ENCODE measurements around the gene PTPRN2. TPM values are rescaled to one million over a fixed set of nuclear protein-coding genes. Genes with fewer than 3 reads are reported as not detected.

PTPRN2 gene
- total and polyA plus RNA-seq, 2 of the 13 experiments (the other 11 are each of a cell fraction or from before 2014, with no cell fraction given), result 2.5 to 24.2 TPM

DNA sequence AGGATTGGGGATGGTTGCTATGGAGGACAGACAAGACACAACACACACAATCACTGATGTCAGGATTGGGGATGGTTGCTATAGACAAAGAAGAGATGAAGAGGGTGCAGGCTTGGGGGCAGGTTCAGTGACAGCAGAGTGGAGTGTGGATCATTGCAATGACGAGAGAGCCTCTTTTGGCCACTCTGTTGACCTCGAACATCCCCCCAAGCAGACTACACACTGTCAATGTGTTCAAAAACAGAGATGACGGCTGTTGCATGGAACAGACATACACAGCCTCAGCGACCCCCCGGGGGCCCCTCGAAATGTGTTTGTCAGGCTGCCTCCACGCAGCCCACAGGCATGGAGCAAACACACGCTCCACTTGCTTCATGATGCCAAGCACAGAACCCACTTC is 133.0 kb downstream of the PTPRN2 start:
- no peaks in the 10 kb centered on the region for H3K27me3 ChIP-seq (ENCODE audit: control insufficient read depth in 1 of 2, insufficient read depth in 2 of 2, low read length in 2 of 2)
- POLR2A ChIA-PET, result no interaction called here
- H3K9ac ChIP-seq (ENCODE audit: insufficient read depth, low read depth, low read length), result no peak overlapping the region
- no peak for DNase-seq (ENCODE audit: low spot score)
- CTCF ChIA-PET (ENCODE audit: low intra/inter-chr PET ratio, low total read pairs), result no interaction called here
- no peak overlapping the region for H2AFZ ChIP-seq (ENCODE audit: low read length)
- H3K27ac ChIP-seq (ENCODE audit: extremely low read length, insufficient read depth, low read length), result no peak overlapping the region
- H3K4me3 ChIP-seq (replicated peaks in 1 of 3; ENCODE audit: insufficient read depth in 1 of 3, low read depth in 2 of 3, low read length in 3 of 3), result no peak overlapping the region
- 68% methylated on average over 3 of the region's 8 CpGs for WGBS (ENCODE audit: low lambda C conversion rate)
- H3K9me3 ChIP-seq (ENCODE audit: low read length), result peaks cover 8% of the 10 kb centered on the region
- peaks cover 65% of the 10 kb centered on the region; the same call in 1 of the 2 replicates for H4K20me1 ChIP-seq (ENCODE audit: insufficient read depth, low read length)
- no peak for ATAC-seq
- 0 out of 2 replicates have a peak, but pooled peaks cover 1% of the 10 kb centered on the region for H3K4me1 ChIP-seq (ENCODE audit: insufficient read depth, low read length)
- H3K79me2 ChIP-seq (ENCODE audit: insufficient read depth, low read length), result peaks cover 10% of the 10 kb centered on the region
- intact Hi-C loops (cut with micrococcal nuclease; ENCODE audit: unreplicated experiment), result no loop called here
- FAIRE-seq, result no peak
- H3K4me2 ChIP-seq (ENCODE audit: low read depth, low read length), result no peak overlapping the region
- TF ChIP-seq SATB2 (CRISPR knock-in tag; IDR thresholded peaks at IDR 0.05) (no peak), NFATC3 (CRISPR knock-in tag; IDR thresholded peaks at IDR 0.05) (no peak), ZNF207 (IDR thresholded peaks at IDR 0.05; ENCODE audit: borderline replicate concordance) (no peak), HNRNPLL (IDR thresholded peaks at IDR 0.05; ENCODE audit: low read depth, low read length, poor library complexity, severe bottlenecking) (no peak), ZSCAN29 (CRISPR knock-in tag; conservative IDR thresholded peaks at IDR 0.05) (no peak), PAF1 (CRISPR knock-in tag; IDR thresholded peaks at IDR 0.05) (no peak), ZNF710 (CRISPR knock-in tag; IDR thresholded peaks at IDR 0.05; ENCODE audit: borderline replicate concordance) (no peak), ZNF670 (CRISPR knock-in tag; IDR thresholded peaks at IDR 0.05; ENCODE audit: borderline replicate concordance) (no peak)
- TF ChIP-seq, protein P1, sequence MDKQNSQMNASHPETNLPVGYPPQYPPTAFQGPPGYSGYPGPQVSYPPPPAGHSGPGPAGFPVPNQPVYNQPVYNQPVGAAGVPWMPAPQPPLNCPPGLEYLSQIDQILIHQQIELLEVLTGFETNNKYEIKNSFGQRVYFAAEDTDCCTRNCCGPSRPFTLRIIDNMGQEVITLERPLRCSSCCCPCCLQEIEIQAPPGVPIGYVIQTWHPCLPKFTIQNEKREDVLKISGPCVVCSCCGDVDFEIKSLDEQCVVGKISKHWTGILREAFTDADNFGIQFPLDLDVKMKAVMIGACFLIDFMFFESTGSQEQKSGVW (CRISPR knock-in tag; IDR thresholded peaks at IDR 0.05; ENCODE audit: borderline replicate concordance), result no peak
- TF ChIP-seq, protein P2, sequence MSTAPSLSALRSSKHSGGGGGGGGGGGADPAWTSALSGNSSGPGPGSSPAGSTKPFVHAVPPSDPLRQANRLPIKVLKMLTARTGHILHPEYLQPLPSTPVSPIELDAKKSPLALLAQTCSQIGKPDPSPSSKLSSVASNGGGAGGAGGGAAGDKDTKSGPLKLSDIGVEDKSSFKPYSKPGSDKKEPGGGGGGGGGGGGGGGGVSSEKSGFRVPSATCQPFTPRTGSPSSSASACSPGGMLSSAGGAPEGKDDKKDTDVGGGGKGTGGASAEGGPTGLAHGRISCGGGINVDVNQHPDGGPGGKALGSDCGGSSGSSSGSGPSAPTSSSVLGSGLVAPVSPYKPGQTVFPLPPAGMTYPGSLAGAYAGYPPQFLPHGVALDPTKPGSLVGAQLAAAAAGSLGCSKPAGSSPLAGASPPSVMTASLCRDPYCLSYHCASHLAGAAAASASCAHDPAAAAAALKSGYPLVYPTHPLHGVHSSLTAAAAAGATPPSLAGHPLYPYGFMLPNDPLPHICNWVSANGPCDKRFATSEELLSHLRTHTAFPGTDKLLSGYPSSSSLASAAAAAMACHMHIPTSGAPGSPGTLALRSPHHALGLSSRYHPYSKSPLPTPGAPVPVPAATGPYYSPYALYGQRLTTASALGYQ (CRISPR knock-in tag; IDR thresholded peaks at IDR 0.05), result no peak
- no TSS peak for BruUV-seq (replicated peaks)
- in situ Hi-C loops (cut with HindIII; ENCODE audit: extremely low pct_ligation_motif_present, low pct_unique_long_range_greater_than_20kb), result no loop called here
- H3K36me3 ChIP-seq (replicated peaks in 1 of 2; ENCODE audit: control insufficient read depth in 1 of 2, insufficient read depth in 2 of 2, low read length in 2 of 2), result no peaks in the 10 kb centered on the region
